Activated T-cell treated with anti-CD3 and anti-CD28 coated beads for 1 hour (primary cell): ENCODE data around the gene UBB.

Experiments
- DNase-seq: peaks from one replicate; pipeline ENCODE4 v3.0.0-alpha.2; 2020; ENCODE audit warnings: low read depth

UBB gene

DNA sequence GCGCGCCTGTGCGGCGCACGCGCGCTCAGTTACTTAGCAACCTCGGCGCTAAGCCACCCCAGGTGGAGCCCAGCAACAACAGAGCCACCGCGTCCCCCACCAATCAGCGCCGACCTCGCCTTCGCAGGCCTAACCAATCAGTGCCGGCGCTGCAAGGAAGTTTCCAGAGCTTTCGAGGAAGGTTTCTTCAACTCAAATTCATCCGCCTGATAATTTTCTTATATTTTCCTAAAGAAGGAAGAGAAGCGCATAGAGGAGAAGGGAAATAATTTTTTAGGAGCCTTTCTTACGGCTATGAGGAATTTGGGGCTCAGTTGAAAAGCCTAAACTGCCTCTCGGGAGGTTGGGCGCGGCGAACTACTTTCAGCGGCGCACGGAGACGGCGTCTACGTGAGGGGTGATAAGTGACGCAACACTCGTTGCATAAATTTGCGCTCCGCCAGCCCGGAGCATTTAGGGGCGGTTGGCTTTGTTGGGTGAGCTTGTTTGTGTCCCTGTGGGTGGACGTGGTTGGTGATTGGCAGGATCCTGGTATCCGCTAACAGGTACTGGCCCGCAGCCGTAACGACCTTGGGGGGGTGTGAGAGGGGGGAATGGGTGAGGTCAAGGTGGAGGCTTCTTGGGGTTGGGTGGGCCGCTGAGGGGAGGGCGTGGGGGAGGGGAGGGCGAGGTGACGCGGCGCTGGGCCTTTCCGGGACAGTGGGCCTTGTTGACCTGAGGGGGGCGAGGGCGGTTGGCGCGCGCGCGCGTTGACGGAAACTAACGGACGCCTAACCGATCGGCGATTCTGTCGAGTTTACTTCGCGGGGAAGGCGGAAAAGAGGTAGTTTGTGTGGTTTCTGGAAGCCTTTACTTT lies at the start of gene UBB:
UBB (plus strand) TSS at position 452 of the 856 bp plus-strand sequence. CDS start 817 bp downstream, outside the sequence.
- DNase-seq: peak; percentile 86

DNA sequence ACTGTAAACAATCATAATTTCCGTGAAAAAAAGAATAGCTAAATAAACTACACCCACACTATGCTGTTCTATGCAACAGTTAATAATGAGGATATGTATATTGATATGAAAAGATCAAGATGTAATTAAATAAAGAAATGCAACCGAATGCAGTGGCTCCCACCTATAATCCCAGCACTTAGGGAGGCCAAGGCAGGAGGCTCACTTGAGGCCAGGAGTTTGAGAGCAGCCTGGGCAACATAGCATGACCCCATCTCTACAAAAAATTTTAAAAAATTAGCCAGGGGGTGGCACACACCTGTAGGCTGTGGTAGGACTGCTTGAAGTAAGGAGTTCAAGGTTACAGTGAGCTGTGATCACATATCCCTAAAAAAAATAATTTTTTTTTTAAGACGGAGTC lies 42.5 kb upstream of the UBB start:
- DNase-seq: no peak

DNA sequence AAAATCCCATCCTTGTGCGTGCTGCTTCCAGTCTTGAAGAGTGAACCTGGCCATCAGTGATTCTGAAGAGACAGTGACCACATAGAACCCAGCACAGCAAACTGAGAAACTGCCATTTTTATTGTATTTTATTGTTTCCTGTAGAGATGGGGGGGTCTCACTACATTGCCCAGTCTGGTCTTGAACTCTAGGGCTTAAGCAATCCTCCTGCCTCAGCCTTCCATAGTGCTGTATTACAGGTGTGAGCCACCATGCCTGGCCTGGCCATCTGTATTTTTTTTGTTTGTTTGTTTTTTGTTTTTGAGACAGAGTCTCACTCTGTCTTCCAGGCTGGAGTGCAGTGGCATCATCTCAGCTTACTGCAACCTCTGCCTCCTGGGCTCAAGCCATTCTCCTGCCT lies 41.5 kb upstream of the UBB start:
- no peak for DNase-seq

DNA sequence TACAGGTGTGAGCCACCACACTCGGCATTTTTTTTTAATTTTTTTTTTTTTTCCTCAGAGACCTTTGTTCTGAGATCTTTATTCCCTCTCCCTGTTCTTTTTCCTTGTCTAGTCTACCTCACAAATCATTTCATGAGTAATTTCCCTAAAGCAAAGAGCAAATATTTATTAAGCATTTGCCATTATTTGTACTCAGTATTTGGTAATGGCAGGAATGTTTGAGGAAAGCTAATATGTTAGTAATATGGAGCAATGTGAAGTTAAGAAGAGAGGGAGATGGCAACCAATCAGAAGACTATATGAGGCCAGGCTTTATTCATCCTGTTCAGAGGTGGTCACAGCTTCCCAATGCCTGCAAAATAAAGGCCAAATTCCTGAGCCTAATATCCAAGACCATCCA lies 40.9 kb upstream of the UBB start:
- no peak for DNase-seq

DNA sequence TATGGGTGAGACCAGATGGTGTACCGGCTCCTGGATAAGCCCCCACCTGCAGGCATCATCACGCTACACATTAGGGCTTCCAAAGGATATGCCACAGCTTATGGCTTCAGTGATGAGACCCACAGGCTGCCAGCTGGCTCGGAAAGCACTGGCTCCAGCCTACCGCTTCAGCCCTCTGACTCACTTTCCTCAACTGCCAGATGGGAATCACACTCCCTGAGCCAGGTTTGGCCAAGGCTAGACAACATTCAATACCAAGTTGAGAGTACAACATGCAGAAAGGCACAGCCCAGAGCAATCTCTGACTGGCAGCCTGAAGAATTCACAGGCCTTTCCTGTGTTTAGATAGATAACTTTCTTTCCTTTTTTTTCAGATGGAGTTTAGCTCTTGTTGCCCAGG lies 37.9 kb upstream of the UBB start:
- no peak for DNase-seq

DNA sequence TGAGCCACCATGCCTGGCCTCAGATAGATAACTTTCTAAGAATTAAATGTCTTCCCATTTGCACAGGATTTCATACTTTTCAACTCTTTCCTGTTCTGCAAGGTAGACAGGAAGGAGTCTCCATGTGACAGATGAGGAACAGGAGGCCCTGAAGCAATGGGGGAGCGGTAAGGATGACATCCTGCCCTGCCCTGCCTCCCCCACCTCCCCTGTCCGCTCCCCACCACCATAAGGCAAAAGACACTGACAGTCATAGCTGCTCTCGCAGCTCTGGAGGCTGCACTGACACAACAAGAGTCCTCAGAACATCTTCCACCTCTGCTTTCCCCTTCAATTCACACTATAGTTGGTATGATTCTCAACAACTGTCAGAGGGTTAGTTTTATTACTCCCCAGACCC lies 37.3 kb upstream of the UBB start:
- no peak for DNase-seq

DNA sequence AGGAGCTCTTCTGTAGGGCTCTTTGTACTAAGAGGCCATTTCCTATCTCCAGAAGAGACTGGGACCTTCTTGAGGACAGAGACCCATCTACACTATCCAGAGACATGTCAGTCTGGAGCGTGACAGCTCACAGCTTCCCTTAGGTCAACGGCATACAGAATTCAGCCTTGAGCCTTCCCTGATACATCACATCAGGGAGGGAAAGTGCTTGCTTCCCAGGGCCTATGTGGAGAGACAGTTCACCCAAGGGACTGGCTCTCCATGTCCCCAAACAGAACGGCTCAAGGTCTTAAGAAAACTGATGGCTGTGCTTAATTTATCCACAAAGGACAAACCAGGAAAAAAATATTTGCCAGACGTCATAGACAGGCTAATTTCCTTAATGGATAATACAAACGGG lies 35.3 kb upstream of the UBB start:
- DNase-seq: no peak

DNA sequence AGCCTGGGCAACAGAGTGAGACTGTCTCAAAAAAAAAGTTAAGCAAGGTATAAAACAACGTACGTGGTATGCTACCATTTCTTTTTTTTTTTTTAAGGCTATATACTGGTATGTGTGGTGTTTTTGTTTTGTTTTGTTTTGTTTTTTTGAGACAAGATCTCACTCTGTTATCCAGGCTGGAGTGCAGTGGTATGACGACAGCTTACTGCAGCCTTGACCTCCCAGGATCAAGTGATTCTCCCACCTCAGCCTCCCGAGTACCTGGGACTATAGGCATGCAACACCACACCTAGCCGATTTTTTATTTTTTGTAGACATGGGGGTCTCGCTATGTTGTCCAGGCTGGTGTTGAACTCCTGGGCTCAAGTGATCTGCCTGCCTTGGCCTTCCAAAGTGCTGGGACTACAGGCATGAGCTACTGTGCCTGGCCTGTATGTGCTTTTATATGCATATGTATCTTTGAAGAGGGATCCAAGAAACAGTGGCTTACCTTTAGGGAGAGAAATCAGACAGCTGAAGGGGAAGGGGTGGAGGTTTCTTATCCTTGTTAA lies 34.1 kb upstream of the UBB start:
- DNase-seq: no peak

DNA sequence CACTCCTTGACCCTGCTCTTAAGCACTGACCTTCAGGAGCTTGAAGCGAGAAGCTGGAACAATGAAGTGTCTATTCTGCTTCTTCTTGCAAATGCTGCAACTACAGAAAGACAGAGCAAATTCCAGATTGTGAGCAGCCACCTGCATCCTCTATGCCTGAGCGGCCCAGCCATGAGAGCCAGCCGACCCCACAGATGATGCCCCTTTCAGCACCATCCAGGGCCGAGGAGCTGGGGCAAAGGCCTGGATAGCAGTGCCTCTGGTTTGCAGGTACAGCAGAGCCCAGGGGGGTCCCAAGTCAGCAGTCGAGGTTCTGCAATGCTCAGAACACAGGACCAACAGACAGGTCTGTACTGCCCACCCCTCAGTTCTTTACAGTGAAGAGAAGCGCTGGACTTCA lies 32.3 kb upstream of the UBB start:
- DNase-seq: no peak

DNA sequence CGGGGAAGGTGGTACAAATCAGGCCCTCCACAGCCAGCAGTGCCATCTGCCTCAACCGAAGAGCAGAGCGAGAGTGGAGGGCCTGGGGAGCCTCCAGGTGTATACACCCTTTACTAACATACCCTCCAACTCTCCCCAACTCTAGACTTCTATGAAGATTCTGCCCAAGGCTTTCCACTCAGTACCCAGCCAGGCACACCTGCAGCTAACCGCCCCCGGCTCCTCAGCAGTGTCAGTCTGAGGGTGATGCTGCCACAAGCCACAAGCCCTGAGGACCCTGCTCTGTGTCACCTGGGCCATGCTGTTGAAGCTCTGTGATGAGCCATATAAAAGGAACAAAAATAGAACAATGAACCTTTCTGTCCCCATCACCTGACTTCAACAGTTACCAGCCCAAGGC lies 31.5 kb upstream of the UBB start:
- DNase-seq: no peak

DNA sequence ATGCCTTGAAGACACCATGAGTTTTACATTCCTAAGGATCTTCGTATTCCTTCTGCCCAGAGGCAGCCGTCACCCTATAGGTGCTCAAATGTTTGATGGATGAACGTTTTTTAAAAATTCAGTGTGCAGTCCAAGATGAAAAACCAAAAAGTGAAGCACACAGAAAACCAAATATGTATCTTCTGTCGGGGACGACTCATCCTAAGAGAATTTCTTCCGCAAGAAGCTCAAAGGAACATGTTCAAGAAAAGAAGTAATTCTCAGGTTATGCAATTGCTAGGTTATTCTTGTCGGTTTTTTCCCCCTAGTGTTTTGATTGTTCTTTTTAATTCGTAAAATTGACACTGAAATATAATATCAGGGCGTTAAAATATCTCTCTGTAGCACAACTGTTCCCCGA lies 29.1 kb upstream of the UBB start:
- DNase-seq: no peak

DNA sequence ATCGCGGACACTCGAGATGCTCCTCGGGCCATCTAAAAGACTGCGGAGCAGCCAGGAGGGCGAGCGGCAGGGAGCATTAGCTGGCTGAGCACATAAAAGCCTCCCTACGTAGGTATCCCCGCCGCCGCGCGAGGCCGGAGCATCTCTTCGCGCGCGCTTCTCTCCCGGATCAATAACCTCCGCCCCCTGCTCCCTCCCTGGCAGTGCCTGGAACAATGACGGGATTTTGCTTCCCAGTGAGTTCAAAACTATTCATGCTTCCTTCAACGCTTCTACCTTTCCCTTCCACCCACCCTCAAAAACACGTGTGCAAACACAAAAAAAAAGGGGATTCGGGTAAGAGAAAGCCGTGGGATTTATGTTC lies 28.6 kb upstream of the UBB start:
- DNase-seq: peak; percentile 12

DNA sequence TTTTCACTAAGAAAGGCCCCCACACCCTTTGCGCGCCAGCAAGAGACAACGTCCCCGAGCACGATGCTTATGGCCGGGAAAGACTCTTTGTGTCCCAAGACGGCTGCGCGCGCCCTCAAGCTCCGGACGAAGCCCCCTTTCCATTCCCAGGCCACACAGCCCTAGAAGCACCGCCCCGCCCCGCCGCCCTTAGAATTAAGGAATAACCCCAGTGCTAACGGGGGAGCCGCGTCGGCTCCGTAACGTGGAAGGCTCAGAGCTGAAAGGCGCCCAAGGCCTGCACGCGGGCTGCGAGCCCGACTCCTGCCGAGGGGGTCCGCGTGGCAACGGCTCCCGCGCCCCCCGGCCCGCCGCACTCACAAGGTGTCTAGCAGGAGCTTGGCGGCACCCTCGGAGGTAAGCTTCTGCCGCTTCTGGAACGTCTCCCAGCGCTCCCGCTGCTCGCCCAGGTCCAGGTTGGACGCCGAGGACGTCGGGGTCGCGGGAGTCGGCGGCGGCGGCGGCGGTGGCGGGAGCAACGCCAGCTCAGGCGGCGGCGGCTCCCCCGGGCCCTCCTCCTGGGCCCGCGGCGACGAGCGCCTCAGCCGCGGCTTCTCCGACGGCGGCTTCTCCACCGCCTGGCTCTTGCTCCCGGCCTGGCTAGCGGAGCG lies 28.1 kb upstream of the UBB start:
- DNase-seq: peak; percentile 17

DNA sequence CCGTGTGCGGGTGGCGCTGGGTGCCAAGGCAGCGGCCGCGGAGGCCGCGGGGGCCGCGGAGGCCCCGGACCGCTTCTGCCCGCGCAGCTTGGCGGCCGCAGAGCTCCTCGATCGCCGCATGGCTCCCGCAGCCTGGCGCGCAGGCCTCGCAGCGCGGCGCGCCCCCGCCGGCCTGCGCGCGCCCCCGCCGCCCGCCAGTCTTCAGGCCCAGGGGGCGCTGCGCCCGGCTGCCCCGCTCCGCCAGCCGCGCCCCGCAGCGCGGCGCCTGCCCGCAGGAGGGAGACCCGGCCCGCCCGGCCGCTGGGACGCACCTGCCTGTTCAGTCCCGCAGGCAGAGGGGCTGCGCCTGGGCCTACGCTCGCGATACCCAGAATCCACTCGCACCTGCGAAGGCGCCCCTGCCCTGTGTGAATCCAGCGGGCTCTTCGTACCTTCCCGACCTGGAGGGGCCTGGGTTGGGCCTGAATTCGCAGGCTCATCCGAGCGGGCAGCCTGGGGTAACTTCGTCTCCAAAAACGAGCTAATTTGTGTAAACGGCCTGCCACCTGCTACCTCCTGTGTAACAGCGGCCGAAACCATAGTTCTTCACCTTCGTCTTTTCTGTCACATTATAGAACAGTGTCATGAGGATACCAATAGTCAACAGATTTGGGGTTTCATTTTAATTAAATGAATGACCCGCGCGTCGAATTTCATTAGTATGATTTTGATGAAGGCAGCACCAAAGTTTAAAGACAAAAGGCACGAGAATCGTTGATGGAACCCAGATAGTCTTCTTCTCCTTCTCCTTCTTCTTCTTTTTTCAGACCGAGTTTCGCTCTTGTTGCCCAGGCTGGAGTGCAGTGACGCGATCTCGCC lies 27.3 kb upstream of the UBB start, which contains the start of gene CENPV:
CENPV (minus strand) TSS at position 153 of the 858 bp plus-strand sequence; CDS start at position 120, 33 bp downstream.
- peak; percentile 53 for DNase-seq

DNA sequence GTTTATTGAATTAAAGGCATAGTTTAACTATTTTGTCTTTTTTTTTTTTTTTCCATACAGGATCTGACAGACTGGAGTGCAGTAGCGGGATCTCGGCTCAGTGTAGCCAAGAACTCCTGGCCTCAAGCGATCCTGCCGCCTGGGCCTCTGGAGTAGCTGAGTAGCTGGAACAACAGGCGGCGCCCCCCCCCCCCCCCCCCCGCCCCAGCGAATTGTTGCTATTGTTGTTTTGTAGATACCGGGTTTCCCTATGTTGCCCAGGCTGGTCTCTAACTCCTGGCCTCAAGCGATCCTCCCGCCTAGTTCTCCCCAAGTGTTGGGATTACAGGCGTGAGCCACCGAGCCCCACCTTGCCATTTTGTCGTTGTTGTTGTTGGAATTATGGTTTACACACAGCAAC lies 26.3 kb upstream of the UBB start:
- no peak for DNase-seq

DNA sequence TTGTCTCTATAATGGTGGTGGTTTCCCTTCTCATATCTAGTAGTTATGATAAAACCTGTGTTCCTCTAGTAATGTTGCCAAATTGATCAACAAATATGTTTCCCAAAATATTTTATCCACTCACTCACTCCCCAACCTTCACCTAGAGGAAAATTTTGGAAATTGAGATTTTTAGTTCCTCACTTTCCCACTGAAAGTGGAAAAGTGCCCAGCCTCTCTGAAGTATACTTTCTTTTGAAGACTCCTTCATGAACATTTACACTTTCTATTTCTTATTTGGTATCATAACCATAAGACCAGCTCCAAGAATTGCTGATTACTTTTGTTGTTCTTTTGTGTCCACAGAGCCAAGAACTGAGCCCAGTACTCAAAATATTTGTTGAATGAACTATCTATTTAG lies 22.5 kb upstream of the UBB start:
- DNase-seq: no peak

DNA sequence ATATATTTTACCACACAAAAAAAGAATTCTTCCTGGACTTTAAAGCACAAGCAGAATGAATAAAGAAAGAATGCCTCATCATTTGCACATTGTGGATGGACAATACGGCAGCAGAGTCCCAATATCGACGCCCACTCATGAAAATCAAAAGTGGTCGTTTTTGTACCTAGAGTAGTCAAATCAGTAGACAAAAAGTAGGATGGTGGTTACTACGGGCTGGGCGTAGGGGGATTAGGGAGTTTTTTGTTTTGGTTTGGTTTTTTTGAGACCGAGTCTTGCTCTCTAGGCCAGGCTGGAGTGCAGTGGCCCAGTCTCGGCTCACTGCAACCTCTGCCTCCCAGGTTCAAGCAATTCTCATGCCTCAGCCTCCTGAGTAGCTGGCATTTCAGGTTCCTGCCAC lies 19.0 kb upstream of the UBB start:
- DNase-seq: no peak

DNA sequence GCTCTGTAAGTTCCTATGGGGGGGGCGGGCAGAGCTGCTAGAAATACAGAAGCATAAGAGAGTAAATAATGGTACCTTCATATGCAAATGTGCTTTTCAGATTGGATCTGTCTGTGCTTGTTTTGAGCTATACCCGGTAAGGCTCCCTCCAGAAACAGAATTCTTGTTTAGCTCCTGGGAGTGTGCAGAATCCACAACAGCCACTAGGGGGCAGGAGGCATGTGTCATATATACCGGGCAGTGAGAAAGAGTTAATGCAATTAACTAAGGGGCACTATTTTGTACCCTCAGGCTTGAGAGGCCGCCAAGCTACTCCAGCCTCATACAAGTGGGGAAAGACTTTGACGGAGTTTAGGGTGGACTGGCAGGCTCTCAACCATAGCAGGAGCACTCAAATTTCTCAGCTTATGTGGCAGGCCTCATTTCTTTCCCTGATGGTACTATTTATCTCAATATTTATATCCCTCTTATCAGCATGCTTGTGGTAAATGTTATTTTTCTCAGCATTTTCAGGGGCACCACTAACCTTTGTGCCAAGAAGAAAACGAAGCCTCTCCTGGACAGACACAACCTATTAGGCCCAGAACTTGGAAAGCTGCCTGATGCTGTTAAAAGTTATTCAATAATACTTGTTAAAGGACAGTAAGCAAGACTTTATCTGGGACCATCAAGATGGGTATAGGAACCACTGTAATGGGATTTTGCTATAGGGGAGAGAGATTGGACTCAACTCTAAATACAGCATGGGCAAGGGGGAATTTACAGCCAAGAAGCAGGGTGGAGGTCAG lies 16.9 kb upstream of the UBB start:
- peak; percentile 67 for DNase-seq

DNA sequence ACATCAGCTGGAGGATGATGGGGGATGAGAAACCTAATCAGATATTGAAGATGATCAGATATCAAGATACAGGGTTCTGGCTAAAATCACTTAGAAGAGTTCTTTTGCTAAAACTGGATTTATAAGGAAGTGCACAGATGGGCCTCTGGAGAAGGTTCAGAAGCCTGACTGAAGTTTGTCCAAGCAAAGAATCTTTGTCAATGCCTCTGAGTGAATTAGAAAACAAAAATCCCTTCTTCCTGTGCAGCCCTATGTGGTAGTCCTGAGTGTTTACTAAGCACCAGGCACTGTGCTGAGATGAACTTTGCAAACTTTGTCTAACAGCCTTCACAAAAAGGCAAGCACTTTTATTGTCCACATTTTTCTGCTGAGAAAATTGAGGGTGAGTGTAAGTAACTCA lies 16.3 kb upstream of the UBB start:
- DNase-seq: no peak

DNA sequence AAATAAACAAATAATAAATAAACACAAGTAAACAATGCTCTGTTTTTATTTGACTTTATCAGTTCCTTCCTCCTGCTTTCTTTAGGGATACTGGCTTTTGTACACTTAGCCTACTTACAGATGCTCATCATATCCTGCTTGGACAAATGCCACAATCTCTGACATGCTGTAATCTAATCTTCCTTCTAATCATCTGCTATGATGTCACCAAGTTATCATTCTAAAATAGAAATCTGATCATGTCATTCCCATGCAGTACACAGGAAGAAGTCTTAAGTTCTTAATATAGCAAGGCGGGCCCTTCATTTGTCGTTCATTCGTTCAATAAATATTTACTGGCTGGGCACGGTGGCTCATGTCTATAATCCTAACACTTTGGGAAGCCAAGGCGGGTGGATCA lies 9.1 kb upstream of the UBB start:
- no peak for DNase-seq

DNA sequence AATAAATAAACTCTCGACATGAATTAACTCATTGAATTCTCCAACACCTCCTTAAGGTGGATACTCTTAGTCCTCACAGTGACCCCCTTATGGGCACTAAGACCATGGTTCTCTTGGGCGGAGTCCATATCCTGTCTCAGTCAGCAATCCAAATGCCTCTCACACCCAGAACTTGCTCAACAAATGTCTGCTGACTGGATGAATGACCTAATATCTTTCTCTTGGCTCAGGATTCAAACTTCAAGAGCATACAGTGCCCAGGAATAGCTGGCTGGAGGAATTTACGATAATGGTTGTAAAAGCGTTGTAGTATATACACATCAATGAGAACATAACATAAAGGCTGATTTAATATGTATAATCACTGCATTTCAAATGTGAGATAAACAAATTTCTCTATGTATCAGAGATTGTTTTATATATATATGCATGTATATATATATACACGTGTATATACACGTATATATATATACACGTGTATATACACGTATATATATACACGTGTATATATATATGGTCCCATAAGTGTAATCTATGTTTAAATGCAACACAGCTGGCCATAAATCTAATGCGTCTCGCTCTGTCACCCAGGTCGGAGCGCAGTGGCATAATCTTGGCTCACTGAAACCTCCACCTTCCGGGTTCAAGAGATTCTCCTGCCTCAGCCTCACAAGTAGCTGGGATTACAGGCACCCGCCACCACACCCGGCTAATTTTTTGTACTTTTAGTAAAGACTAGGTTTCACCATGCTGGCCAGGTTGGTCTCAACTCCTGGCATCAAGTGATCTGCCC lies 6.5 kb upstream of the UBB start:
- DNase-seq: no peak
